ENCODE measurements around the gene TJP3.
A peak's percentile ranks its signal among the peaks of the same experiment; 100 is the strongest.

The TJP3 gene

DNA sequence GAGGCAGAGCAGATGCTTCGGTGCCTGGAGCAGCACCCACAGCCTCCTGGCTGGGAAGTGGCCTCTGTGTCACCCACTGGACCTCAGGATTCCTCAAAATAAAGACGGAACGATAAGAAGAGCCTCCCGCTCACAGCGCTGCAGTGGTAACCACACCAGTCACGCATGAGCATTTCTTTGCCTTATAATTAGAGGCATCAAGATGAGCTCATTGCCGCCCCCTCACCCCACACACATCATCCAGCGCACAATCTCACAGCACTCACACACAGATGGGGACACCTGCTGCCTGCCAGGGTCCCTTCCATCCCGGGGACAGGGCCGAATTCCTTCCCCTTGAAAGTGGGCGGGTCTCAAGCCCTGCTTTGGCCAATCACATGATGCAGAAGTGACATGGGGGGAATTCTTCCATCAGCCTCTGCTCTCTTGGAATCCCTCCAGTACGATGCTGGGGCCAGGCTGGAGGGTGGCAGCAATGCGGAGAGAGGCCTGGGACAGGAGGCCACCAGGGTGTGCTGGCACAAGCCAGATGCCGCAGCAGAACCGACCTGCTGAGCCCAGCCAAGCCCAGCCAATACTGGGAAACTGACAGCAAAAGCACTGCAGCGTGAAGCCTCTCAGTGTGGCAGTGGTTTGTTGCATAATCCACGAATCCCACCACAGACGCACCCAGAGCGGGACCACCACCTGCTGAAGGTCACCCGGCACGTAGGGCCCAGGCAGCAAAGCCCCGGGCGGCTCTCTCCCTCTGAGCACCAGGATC lies 23.9 kb upstream of the TJP3 start:
- no peak overlapping the region for H3K4me3 ChIP-seq (ENCODE audit: low read depth, low read length)
- peak; percentile 74 for DNase-seq (ENCODE audit: low read depth)
- TF ChIP-seq, protein P1, sequence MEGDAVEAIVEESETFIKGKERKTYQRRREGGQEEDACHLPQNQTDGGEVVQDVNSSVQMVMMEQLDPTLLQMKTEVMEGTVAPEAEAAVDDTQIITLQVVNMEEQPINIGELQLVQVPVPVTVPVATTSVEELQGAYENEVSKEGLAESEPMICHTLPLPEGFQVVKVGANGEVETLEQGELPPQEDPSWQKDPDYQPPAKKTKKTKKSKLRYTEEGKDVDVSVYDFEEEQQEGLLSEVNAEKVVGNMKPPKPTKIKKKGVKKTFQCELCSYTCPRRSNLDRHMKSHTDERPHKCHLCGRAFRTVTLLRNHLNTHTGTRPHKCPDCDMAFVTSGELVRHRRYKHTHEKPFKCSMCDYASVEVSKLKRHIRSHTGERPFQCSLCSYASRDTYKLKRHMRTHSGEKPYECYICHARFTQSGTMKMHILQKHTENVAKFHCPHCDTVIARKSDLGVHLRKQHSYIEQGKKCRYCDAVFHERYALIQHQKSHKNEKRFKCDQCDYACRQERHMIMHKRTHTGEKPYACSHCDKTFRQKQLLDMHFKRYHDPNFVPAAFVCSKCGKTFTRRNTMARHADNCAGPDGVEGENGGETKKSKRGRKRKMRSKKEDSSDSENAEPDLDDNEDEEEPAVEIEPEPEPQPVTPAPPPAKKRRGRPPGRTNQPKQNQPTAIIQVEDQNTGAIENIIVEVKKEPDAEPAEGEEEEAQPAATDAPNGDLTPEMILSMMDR (IDR thresholded peaks at IDR 0.05; ENCODE audit: low read depth, low read length, missing control alignments), result no peak
- in situ Hi-C loops (cut with HindIII; ENCODE audit: low sequenced_read_pairs), result no loop called here

DNA sequence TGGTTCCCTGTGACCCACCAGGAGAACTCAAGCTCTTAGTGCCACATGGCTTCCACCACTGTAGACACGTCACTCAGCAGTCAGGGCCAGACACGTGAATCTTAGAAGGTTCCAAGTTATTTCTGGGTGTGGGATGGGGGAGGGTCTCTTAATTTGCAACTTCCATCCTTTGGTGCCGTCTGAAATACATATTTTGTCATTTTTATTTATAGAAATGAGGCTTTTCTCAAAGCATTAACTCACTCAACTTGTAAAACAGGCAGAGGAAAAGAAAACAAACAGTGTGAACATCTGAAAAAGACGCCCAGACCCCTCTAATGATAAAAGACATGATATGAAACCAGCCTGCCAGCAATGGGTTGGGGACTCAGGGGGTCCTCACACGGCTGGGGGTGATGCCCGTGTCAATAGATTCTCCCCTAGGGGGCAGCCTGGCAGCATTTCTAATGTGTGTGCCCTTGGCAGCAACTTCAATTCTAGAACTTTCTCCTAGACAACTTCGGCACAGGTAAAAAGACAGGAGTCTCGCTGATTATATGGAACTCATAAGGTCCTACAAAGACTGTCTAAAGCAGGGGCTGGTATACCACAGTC lies 23.3 kb upstream of the TJP3 start:
- no peak for DNase-seq (ENCODE audit: low read depth)
- TF ChIP-seq, protein P1 (IDR thresholded peaks at IDR 0.05; ENCODE audit: low read depth, low read length, missing control alignments), result no peak
- in situ Hi-C loops (cut with HindIII; ENCODE audit: low sequenced_read_pairs), result no loop called here

DNA sequence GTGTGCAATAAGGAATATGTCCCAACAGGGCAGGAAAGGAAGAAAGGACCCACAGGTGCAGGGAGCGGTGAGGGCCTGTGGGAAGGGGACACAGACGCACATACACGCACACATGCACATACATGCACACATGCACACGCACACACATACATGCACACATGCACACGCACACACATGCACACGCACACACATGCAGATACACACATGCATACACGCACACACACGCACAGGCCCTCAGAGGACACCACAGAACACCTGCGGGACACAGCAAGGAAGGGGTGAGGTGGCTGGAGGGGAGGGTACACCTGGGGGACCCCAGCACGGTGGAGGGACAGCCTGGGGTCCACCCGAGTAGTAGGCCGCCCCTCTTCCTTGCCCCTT lies 20.8 kb upstream of the TJP3 start:
- no peak overlapping the region for H3K4me3 ChIP-seq (ENCODE audit: low read depth, low read length)
- TF ChIP-seq, protein P1 (IDR thresholded peaks at IDR 0.05; ENCODE audit: low read depth, low read length, missing control alignments), result no peak
- in situ Hi-C loops (cut with HindIII; ENCODE audit: low sequenced_read_pairs), result no loop called here
- DNase-seq (ENCODE audit: low read depth), result no peak

More for the DNA sequence above, 23.3 kb upstream of the TJP3 start:
- H3K4me3 ChIP-seq (ENCODE audit: low read depth, low read length), result no peak overlapping the region

DNA sequence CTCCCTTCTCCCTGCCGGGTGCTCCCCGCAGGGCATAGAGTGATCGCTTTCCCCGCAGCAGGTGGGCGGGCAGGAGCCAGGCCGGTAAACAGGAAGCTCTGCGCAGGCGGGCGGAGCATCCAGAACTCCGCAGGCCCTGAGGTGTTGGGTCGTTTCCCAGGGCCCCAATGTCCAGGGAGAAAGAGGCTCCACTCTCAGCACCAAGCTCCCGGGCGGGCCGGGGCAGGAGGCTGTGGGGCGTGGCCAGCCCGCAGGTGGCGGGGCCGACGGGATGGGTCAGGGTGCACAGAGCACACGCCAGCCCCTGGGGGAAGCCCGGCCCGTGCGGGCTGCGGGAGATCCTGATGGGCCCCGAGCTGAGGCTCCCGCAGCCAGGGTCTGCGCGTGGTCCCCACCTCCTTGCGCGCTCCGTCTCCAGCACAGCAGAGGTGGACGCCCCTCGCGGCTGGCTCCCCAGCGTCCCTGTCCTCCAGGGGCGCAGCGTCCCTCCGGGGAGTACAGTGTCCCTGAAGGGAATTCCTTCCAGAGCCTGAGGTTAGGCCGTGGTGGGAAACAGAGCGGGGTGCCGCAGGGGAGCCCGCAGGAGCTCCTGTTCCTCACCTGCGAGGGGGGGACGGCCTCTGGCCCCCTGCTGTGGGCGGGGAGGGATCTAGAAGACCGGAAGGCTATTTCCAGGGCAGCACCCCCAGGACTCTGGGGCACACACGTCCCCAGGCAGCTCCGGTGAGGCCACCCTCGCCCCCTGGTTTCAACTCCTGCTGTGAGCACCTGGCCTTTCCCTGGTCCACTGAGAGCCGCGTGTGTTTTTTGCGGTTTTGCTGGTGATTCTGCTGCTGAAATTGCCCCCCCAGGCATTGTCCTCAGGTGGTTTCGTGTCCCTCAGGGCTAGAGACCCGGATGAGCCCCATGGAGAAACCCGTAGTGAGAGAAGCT lies 20.1 kb upstream of the TJP3 start:
- in situ Hi-C loops (cut with HindIII; ENCODE audit: low sequenced_read_pairs), result no loop called here
- TF ChIP-seq, protein P1 (IDR thresholded peaks at IDR 0.05; ENCODE audit: low read depth, low read length, missing control alignments), result no peak
- no peak overlapping the region for H3K4me3 ChIP-seq (ENCODE audit: low read depth, low read length)
- DNase-seq (ENCODE audit: low read depth), result no peak

DNA sequence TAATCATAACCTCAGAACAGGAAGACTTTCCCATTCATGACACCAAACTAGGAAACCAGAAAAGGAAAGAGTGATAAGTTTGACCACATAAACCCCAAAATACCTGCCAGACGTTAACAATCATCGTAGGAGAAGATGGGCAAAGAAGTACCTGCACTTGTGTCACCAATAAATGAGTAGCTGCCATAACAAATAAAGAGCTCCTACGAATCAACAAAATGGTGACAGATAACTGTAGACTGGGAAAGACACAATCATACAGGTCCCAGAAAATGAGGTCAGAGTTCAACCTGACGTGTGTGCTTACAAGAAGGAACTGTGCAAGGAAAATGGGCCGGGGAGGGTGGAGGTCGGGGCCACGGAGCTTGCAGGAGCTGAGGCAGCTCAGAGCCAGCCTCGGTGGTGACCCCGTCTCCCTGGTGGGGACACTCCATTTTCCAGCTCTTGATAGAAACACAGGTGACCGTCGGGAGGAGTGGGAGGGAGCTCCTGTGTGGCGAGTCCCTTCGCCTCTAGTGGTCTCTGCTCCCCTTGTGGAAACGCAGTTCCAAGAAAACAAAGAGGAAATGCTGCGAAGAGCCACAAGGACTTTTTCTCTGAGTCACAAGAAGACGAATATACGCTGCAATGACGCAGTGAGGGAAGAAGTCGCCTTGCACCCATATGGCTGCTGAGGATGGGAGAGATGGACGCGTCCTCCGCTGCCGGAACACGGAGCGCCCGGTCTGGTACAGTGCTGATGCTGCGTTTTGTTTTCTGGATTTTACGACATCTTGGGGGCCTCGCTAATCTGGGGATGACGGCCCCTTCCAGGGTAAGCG lies 17.4 kb upstream of the TJP3 start:
- in situ Hi-C loops (cut with HindIII; ENCODE audit: low sequenced_read_pairs), result no loop called here
- TF ChIP-seq, protein P1 (IDR thresholded peaks at IDR 0.05; ENCODE audit: low read depth, low read length, missing control alignments), result no peak
- no peak for DNase-seq (ENCODE audit: low read depth)
- no peak overlapping the region for H3K4me3 ChIP-seq (ENCODE audit: low read depth, low read length)

DNA sequence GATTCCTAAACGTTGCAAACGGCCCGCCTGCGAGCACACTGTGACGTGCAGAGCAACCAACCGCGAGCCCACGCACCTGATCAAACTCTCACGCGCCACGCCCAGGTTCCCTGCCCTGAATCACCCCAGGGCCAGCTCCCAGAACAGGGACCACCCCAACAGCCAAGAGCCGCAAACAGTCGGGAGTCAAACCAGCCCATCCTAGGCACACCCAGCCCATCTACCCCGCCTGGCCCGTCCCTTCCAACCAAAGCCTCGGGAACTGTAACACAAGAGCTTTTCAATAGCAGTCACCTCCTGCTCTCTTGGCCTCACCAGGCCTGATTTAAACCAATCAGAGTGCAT lies 16.8 kb upstream of the TJP3 start:
- TF ChIP-seq, protein P1 (IDR thresholded peaks at IDR 0.05; ENCODE audit: low read depth, low read length, missing control alignments), result no peak
- DNase-seq (ENCODE audit: low read depth), result no peak
- in situ Hi-C loops (cut with HindIII; ENCODE audit: low sequenced_read_pairs), result no loop called here
- no peak overlapping the region for H3K4me3 ChIP-seq (ENCODE audit: low read depth, low read length)

All from astrocyte of the cerebellum (primary cell).